TTC549 (cell line): ENCODE results near the gene LITAFD.

Source experiments
- FAIRE-seq: peaks from 2 replicates; lab custom pipeline; 2012; peaks lifted over from hg19 to GRCh38; lab: Jason Lieb, UNC

LITAFD gene

GRCh38 chr16:8920645-8921346 is 38.6 kb downstream of the LITAFD start:
- FAIRE-seq, result no peak

- no peak for FAIRE-seq
Observed at GRCh38 chr16:8921347-8921984, 39.3 kb downstream of the LITAFD start.

- FAIRE-seq, result no peak
Observed at GRCh38 chr16:8923199-8923598, 41.0 kb downstream of the LITAFD start.

- FAIRE-seq, result no peak
Observed at GRCh38 chr16:8924214-8924613, 42.1 kb downstream of the LITAFD start.

- no peak for FAIRE-seq
Observed at GRCh38 chr16:8925455-8925854, 43.3 kb downstream of the LITAFD start.

GRCh38 chr16:8926827-8927226 is 44.7 kb downstream of the LITAFD start:
- FAIRE-seq, result no peak

GRCh38 chr16:8928467-8928957 is 46.4 kb downstream of the LITAFD start:
- no peak for FAIRE-seq

- no peak for FAIRE-seq
Observed at GRCh38 chr16:8929086-8929748, 47.1 kb downstream of the LITAFD start.

GRCh38 chr16:8931859-8932258 is 49.7 kb downstream of the LITAFD start:
- FAIRE-seq, result no peak

GRCh38 chr16:8934601-8935000 is 52.5 kb downstream of the LITAFD start:
- no peak for FAIRE-seq
